GM12874 (cell line): Measurements from ENCODE around the gene TTC16.

Experiments used
- TF ChIP-seq, protein P1 (sequence below): IDR thresholded peaks from 2 replicates; pipeline ENCODE4 v1.5.1; 2011; ENCODE audit warnings: low read depth, mild to moderate bottlenecking, control low read depth, low read length, moderate library complexity; ENCODE audit not compliant: insufficient read depth

Gene TTC16

DNA sequence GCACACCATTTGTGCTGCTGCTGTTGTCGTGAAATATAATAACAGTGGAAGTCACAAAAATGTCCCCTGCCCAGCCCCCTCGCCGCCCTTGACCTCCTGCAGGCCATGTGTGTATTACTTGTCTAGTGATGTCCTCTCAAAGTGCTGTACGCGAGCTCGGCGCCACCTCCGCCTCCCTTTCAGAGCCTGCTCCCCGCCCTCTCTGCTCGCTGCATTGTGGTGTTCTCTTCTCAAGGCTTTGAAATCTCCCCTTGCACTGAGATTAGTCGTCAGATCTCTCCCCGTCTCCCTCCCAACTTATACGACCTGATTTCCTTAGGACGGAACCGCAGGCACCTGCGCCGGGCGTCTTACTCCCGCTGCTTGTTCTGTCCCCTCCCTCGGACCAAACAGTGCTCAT is 23.8 kb upstream of the TTC16 start:
- TF ChIP-seq, protein P1, sequence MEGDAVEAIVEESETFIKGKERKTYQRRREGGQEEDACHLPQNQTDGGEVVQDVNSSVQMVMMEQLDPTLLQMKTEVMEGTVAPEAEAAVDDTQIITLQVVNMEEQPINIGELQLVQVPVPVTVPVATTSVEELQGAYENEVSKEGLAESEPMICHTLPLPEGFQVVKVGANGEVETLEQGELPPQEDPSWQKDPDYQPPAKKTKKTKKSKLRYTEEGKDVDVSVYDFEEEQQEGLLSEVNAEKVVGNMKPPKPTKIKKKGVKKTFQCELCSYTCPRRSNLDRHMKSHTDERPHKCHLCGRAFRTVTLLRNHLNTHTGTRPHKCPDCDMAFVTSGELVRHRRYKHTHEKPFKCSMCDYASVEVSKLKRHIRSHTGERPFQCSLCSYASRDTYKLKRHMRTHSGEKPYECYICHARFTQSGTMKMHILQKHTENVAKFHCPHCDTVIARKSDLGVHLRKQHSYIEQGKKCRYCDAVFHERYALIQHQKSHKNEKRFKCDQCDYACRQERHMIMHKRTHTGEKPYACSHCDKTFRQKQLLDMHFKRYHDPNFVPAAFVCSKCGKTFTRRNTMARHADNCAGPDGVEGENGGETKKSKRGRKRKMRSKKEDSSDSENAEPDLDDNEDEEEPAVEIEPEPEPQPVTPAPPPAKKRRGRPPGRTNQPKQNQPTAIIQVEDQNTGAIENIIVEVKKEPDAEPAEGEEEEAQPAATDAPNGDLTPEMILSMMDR, result no peak

DNA sequence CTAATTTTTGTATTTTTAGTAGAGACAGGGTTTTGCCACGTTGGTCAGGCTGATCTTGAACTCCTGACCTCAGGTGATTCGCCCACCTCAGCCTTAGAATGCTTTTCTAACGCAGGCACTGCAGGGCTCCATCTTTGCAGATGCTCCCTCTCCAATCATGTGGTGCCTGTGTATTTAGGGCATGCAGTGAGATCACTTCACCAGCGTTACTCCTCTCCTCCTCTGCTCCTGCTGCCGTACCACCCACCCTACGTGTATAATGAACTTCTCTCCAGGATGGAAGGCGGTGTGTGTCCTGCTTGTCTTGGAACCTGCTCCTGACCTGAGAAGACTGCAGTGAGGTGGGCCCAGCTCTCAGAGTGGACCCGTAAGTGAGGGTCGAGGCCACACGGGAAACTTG is 22.7 kb upstream of the TTC16 start:
- TF ChIP-seq, protein P1, result no peak

DNA sequence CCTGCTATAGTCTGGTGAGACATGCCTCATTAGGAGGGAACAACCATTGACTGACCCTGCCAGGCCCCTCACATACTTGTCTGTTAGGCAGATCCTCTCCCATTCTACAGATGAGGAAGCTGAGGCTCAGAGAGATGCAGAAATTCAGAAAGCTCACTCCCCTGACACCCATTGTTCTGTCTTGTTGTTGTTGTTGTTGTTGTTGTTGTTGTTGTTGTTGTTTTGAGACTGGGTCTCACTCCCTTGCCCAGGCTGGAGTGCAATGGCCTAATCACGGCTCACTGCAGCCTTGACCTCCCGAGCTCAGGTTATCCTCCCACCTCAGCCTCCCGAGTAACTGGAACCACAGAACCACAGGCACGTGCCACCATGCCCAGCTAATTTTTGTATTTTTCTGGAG is 22.2 kb upstream of the TTC16 start:
- TF ChIP-seq, protein P1, result no peak

GRCh38 chr9:127694890-127695720 is 20.8 kb upstream of the TTC16 start:
- TF ChIP-seq, protein P1, result no peak

DNA sequence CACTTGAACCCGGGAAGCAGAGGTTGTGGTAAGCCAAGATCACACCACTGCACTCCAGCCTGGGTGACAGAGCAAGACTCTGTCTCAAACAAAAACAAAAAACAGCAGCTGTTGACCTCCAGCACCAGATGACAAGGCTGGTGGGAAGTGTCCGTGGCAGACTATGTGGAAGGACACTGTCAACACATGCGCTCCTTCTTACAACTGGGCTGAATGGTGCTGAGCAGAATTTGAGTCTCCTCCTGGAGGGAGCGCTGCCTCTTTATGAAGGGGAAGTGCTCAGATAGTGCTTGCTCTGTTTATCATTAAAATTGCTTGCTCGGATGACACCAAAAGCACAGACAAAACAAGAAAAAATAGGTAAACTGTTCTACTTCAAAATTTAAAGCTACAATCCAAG is 18.3 kb upstream of the TTC16 start:
- TF ChIP-seq, protein P1, result no peak

DNA sequence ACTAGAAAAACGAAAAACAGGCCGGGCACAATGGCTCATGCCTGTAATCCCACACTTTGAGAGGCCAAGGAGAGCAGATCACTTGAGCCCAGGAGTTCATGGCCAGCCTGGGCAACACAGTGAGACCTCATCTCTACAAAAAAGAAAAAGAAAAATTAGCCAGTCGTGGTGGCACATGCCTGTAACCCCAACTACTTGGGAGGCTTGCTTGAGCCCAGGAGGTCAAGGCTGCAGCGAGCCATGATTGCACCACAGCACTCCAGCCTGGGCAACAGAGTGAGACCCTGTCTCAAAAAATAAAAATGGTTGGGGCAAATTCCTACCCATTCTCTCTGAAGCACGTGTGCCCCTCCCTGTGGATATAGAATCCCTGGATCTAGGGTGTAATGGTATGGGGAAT is 17.5 kb upstream of the TTC16 start:
- TF ChIP-seq, protein P1, result no peak

- TF ChIP-seq, protein P1, result no peak
Measured at GRCh38 chr9:127698985-127699670, 16.8 kb upstream of the TTC16 start.
